Nephron progenitor cell (in vitro differentiated cells): ENCODE results near the gene FATE1.

Experiments
- DNase-seq: peaks from one replicate; pipeline ENCODE4 v3.0.0; 2021
- H3K27ac Mint-ChIP-seq: 2 replicates; pipeline ENCODE4 v1.8.0; 2021; ENCODE audit warnings: mild to moderate bottlenecking, moderate library complexity, mixed read lengths
- H3K27me3 Mint-ChIP-seq: 2 replicates; pipeline ENCODE4 v1.8.0; 2021; ENCODE audit warnings: mild to moderate bottlenecking, low read depth, mixed read lengths; ENCODE audit not compliant: poor library complexity
- H3K36me3 Mint-ChIP-seq: 2 replicates; pipeline ENCODE4 v1.8.0; 2021; ENCODE audit warnings: low read depth, mixed read lengths
- H3K4me1 Mint-ChIP-seq: 2 replicates; pipeline ENCODE4 v1.8.0; 2021; ENCODE audit warnings: mixed read lengths
- H3K4me3 Mint-ChIP-seq: 2 replicates; pipeline ENCODE4 v1.8.0; 2021; ENCODE audit warnings: mild to moderate bottlenecking, moderate library complexity, mixed read lengths
- H3K9me3 Mint-ChIP-seq: 2 replicates; pipeline ENCODE4 v1.8.0; 2021; ENCODE audit warnings: mild to moderate bottlenecking, moderate library complexity, mixed read lengths
- TF ChIP-seq, protein P1 (sequence below): fragments of 200-600 bp; sonication (generic); IDR thresholded peaks from 2 replicates; pipeline ENCODE4 v1.5.0; 2021; ENCODE audit warnings: antibody characterized with exemption

The FATE1 gene

DNA sequence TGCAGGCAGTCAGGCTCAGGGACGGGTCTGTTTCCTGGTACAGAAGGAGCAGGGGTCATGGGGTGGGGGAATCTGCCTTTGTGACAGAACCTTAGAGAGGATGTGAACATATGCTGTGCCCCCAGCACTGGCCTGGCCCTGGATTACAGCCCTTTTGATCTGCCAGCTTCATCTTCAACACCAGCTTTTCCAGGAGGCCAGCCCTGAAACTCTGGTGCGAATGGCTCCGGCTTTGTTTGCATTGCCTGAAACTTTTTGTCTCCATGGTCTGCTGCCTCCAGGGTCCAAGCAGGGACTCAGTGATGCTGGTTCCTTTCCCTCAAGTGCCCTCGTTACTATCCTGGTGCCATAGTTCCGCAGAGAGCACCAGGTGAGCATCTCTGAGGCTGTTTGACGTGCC is 20.9 kb downstream of the FATE1 start:
- H3K4me3 Mint-ChIP-seq: no peak overlapping the region
- peaks cover 57% of the 10 kb centered on the region for H3K9me3 Mint-ChIP-seq
- no peak overlapping the region for H3K27ac Mint-ChIP-seq
- no peaks in the 10 kb centered on the region for H3K36me3 Mint-ChIP-seq
- H3K27me3 Mint-ChIP-seq: peaks cover 15% of the 10 kb centered on the region
- TF ChIP-seq, protein P1, sequence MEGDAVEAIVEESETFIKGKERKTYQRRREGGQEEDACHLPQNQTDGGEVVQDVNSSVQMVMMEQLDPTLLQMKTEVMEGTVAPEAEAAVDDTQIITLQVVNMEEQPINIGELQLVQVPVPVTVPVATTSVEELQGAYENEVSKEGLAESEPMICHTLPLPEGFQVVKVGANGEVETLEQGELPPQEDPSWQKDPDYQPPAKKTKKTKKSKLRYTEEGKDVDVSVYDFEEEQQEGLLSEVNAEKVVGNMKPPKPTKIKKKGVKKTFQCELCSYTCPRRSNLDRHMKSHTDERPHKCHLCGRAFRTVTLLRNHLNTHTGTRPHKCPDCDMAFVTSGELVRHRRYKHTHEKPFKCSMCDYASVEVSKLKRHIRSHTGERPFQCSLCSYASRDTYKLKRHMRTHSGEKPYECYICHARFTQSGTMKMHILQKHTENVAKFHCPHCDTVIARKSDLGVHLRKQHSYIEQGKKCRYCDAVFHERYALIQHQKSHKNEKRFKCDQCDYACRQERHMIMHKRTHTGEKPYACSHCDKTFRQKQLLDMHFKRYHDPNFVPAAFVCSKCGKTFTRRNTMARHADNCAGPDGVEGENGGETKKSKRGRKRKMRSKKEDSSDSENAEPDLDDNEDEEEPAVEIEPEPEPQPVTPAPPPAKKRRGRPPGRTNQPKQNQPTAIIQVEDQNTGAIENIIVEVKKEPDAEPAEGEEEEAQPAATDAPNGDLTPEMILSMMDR: no peak
- no peaks in the 10 kb centered on the region for H3K4me1 Mint-ChIP-seq
- no peak for DNase-seq

DNA sequence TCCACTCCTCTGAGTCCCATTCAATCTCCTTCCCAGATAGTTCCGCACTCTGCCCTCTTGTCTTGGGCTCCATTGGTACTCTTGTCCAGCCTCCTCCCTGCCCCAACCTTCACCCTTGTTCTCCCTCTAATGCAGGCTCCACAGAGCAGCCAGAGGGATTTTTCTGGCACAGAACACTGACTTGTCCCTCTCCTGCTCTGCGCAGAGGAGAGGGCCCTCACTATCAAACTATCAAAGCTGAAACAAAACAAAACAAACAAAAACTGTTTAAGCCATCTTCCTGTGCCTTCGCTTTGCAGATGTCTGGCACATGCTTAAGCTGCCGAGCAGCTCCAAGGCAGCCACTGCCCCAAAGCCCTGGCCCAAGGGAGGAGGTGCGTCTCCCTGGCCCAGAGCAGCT is 21.7 kb downstream of the FATE1 start:
- H3K9me3 Mint-ChIP-seq: peaks cover 57% of the 10 kb centered on the region
- no peaks in the 10 kb centered on the region for H3K4me1 Mint-ChIP-seq
- peaks cover 11% of the 10 kb centered on the region for H3K27me3 Mint-ChIP-seq
- no peaks in the 10 kb centered on the region for H3K36me3 Mint-ChIP-seq
- H3K27ac Mint-ChIP-seq: no peak overlapping the region
- no peak for DNase-seq
- TF ChIP-seq, protein P1: no peak
- H3K4me3 Mint-ChIP-seq: no peak overlapping the region

DNA sequence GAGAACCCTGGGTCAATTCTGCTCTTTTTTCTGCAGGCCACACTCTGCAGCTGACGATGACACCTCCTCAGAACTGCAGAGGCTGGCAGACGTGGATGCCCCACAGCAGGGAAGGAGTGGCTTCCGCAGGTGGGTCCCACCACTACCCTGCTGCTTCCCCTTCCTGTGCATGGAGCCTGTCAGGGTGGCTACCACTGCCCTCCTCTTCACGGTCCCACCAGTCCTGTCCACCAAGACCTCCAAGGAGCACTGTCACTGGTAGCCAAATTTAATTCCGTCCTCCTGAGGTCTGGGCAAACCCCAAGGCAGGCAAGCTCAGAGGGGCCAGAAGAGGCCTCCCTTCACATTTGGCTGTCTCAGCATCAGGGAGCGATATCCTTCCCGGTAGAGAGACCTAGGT is 22.9 kb downstream of the FATE1 start:
- Mint-ChIP-seq H3K4me3 (no peak overlapping the region), H3K36me3 (no peaks in the 10 kb centered on the region), H3K9me3 (peaks cover 64% of the 10 kb centered on the region), H3K27me3 (peaks cover 5% of the 10 kb centered on the region), H3K4me1 (no peaks in the 10 kb centered on the region), H3K27ac (no peak overlapping the region)
- DNase-seq: no peak
- TF ChIP-seq, protein P1: no peak

DNA sequence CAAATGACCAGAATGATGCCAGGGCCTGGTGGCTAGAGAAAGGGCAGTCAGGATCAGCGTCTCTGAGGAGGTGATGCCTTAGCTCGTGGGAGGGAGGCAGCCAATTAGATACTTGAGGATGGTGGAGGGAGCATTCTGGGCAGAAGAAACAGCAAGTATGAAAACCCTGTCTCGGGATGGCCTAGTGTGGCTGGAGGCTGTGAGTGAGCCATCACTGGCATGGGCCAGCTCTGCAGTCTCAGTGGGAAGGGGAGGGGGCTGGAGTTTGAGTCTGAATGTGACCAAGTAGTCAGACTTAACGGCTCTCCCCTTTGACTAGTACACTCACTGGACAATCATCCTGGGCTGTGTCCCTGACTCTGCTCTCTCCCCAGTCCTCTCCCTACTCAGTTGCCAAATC is 25.8 kb downstream of the FATE1 start:
- H3K27me3 Mint-ChIP-seq: peaks cover 5% of the 10 kb centered on the region
- TF ChIP-seq, protein P1: no peak
- H3K9me3 Mint-ChIP-seq: peaks cover 63% of the 10 kb centered on the region

DNA sequence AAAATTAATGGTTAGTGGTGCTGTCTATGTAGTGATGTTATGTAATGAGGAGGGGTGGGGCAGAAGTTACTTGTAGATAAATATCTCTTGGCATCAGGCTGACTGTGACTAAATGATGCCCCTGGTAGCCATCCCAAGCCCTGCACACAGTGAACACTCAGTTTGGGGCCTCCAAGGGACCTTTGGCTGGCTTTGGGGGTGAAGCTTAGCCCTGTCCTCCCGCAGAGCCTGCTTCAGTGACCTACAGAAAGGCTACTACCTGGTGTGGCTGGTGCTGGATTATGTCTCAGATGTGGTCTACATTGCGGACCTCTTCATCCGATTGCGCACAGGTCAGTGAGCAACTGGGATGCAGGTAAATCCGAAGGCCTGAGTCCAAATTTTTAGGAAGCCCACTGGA is 26.5 kb downstream of the FATE1 start:
- Mint-ChIP-seq H3K36me3 (no peaks in the 10 kb centered on the region), H3K9me3 (peaks cover 64% of the 10 kb centered on the region), H3K4me1 (no peaks in the 10 kb centered on the region), H3K4me3 (no peak overlapping the region), H3K27me3 (peaks cover 7% of the 10 kb centered on the region), H3K27ac (no peak overlapping the region)
- TF ChIP-seq, protein P1: no peak
- DNase-seq: no peak

More for the DNA sequence above, 25.8 kb downstream of the FATE1 start:
- no peak overlapping the region for H3K27ac Mint-ChIP-seq
- no peaks in the 10 kb centered on the region for H3K4me1 Mint-ChIP-seq
- no peak for DNase-seq
- H3K4me3 Mint-ChIP-seq: no peak overlapping the region
- no peaks in the 10 kb centered on the region for H3K36me3 Mint-ChIP-seq

DNA sequence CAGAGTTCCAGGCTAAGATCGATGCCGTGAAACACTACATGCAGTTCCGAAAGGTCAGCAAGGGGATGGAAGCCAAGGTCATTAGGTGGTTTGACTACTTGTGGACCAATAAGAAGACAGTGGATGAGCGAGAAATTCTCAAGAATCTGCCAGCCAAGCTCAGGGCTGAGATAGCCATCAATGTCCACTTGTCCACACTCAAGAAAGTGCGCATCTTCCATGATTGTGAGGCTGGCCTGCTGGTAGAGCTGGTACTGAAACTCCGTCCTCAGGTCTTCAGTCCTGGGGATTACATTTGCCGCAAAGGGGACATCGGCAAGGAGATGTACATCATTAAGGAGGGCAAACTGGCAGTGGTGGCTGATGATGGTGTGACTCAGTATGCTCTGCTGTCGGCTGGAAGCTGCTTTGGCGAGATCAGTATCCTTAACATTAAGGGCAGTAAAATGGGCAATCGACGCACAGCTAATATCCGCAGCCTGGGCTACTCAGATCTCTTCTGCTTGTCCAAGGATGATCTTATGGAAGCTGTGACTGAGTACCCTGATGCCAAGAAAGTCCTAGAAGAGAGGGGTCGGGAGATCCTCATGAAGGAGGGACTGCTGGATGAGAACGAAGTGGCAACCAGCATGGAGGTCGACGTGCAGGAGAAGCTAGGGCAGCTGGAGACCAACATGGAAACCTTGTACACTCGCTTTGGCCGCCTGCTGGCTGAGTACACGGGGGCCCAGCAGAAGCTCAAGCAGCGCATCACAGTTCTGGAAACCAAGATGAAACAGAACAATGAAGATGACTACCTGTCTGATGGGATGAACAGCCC is 28.0 kb downstream of the FATE1 start:
- TF ChIP-seq, protein P1: no peak
- H3K9me3 Mint-ChIP-seq: peaks cover 61% of the 10 kb centered on the region
- DNase-seq: no peak
- no peak overlapping the region for H3K27ac Mint-ChIP-seq
- no peaks in the 10 kb centered on the region for H3K36me3 Mint-ChIP-seq
- H3K4me3 Mint-ChIP-seq: no peak overlapping the region
- H3K27me3 Mint-ChIP-seq: peaks cover 8% of the 10 kb centered on the region
- peaks cover 4% of the 10 kb centered on the region for H3K4me1 Mint-ChIP-seq
